PFSK-1 (cell line): ENCODE measurements around the gene POLR3B.

Source experiments
- FOXP2 ChIP-seq: optimal IDR thresholded peaks from 2 replicates; pipeline ENCODE3; 2011; ENCODE audit warnings: borderline replicate concordance, control low read depth, inconsistent platforms; ENCODE audit not compliant: insufficient read depth; ENCODE audit errors: extremely low read length, extremely low read depth
- TF ChIP-seq, protein P1 (sequence below), 2 experiments: IDR thresholded peaks; 2 replicates each; pipeline versions ENCODE4 v1.6.1 to v1.8.0; 2011 to 2012; ENCODE audit warnings: low read depth in 2 of 2, low read length in 2 of 2, control low read depth in 1 of 2, inconsistent platforms in 1 of 2, mild to moderate bottlenecking in 1 of 2, moderate library complexity in 1 of 2; ENCODE audit not compliant: insufficient read depth in 1 of 2

DNA sequence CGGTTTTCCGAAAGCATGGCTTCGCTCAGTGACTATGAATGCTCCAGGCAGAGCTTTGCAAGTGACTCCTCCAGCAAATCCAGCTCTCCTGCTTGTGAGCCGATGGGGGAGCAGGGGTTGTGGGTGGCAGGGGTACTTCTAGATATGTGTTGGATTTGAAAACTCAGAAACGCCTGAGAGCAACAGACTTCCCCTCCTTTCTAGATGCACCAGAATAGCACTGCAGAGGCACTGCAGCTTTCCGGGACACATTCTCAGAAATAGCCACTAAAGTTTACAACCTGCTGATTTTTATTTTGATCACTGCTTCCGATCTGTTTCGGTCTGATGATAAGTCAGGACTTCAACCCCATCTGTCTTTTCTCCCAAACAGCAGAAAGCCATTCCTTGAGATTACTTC is 46.4 kb upstream of the POLR3B start:
- TF ChIP-seq, protein P1, sequence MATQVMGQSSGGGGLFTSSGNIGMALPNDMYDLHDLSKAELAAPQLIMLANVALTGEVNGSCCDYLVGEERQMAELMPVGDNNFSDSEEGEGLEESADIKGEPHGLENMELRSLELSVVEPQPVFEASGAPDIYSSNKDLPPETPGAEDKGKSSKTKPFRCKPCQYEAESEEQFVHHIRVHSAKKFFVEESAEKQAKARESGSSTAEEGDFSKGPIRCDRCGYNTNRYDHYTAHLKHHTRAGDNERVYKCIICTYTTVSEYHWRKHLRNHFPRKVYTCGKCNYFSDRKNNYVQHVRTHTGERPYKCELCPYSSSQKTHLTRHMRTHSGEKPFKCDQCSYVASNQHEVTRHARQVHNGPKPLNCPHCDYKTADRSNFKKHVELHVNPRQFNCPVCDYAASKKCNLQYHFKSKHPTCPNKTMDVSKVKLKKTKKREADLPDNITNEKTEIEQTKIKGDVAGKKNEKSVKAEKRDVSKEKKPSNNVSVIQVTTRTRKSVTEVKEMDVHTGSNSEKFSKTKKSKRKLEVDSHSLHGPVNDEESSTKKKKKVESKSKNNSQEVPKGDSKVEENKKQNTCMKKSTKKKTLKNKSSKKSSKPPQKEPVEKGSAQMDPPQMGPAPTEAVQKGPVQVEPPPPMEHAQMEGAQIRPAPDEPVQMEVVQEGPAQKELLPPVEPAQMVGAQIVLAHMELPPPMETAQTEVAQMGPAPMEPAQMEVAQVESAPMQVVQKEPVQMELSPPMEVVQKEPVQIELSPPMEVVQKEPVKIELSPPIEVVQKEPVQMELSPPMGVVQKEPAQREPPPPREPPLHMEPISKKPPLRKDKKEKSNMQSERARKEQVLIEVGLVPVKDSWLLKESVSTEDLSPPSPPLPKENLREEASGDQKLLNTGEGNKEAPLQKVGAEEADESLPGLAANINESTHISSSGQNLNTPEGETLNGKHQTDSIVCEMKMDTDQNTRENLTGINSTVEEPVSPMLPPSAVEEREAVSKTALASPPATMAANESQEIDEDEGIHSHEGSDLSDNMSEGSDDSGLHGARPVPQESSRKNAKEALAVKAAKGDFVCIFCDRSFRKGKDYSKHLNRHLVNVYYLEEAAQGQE (IDR thresholded peaks at IDR 0.05; ENCODE audit: insufficient read depth in 1 of 2, low read depth in 2 of 2, low read length in 2 of 2), result no peak
- no peak for TF ChIP-seq FOXP2
